Measurements from ENCODE around the gene GPX4. TPM values are rescaled to one million over a fixed set of nuclear protein-coding genes. Genes with fewer than 3 reads are reported as not detected.
A peak's percentile ranks its signal among the peaks of the same experiment; 100 is the strongest.

GPX4 gene
- total RNA-seq, 1 donor from 2014 or later: 591 TPM

DNA sequence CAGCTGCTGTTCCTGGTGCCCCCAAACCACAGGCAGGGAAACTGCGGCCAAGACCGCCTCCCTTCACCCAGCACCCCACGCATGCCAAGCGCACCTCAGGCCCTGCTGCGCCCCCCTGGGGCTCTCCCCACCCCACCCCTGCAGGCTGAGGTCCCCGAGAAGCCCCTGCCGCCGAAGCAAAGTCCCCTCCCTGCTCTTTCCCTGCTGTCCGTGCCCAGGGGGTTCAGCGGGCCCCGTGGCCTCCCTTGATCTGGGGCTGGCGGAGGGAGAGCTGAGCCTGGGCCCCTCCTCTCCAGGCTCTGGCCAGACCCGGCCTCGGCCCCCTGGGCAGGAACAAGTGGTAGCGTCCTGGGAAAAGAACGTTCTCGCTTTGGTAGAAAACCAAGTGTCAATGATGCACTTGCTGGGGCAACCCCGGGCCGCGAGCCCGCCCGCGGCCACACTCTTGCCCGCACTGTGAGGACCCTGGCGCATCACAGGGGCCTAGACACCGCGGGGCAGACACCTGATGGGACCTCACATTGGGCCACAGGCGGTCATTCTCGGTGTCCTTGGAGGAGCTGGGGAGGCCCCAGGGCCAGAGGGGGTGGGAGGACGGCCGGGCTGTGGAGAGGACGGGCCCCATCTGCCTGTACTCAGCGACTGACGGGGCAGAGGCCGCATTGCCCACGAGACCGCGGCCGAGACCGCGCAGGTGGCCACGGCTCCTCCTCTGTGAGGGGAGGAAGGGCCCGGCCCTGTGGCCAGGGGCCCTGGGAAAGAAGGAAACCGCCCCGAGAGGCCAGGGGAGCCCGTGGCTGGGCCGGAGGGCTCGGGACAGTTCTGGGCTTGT is 29.0 kb downstream of the GPX4 start:
- DNase-seq: no peak

DNA sequence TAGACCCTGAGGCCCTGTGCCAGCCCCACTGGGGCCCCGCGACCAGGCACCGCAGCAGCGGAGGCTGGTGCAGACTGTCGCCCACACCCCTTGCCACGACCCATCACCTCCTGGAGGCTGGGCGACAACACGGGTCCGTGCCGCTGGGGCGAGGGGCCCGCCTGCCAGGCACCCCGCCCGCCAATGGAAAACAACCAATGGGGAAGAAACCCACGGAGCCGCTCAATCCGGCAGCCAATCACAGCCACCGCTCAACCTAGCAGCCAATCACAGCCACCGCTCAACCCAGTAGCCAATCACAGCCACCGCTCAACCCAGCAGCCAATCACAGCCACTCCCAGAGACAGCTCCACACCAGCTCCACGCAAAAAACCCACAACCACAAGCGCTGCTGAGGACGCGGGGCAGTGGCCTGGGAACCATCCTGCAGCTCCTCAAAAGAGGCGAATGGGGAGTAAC is 29.7 kb downstream of the GPX4 start:
- peak; percentile 36 for DNase-seq

DNA sequence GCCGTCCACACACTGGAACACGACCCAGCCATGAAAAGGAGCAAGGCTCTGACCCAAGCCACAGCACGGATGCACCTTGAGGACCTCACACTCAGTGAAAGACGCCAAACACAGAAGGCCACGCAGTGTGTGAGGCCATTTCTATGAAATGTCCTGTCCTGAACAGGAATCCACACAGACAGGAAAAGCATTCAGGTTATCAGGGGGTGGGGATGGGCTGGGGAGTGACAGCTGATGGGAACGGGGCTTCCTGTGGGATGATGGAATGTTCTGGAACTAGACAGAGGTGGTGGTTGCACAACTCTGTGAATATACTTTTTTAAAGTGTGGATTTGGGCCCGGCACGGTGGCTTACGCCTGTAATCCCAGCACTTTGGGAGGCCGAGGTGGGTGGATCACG is 30.6 kb downstream of the GPX4 start:
- no peak for DNase-seq

DNA sequence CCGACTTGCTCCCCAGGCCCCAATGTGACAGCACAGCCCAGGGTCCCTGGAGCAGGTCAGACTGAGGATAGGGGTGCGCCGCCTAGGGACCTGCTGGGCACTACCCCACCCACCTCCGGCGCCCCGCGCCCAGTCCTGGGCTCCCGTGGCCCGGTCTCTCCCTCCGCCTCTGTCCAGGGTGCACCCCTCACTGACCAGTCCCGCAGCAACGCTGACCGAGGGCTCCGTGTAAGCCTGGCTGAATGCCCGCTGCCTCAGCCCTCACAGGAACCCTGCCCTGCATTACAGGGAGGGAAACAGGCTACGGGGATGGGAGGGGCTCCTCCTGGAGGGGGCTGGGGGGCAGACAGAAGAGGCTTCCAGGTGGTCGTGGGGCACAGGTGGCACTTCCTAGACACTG is 31.7 kb downstream of the GPX4 start:
- DNase-seq: no peak

DNA sequence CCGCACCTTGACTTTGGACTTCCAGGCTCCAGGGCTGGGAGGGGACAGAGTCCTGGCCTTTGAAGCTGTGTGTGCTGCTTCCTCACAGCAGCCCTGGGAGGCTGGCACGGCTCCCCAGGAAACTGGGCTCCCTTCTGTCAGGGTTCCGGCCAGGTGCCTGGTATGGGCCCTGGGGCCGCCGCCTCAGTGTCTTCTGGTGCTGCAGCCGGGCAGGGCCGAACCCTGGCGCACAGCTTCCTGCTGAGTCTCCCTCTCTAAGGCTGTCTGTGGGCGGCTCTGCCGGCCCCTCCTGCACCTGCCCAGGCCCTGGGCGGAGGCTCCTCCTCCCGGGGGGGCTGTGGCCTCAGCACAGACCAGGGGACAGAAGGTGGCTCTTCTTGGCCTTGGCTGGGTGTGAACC is 32.4 kb downstream of the GPX4 start:
- no peak for DNase-seq

DNA sequence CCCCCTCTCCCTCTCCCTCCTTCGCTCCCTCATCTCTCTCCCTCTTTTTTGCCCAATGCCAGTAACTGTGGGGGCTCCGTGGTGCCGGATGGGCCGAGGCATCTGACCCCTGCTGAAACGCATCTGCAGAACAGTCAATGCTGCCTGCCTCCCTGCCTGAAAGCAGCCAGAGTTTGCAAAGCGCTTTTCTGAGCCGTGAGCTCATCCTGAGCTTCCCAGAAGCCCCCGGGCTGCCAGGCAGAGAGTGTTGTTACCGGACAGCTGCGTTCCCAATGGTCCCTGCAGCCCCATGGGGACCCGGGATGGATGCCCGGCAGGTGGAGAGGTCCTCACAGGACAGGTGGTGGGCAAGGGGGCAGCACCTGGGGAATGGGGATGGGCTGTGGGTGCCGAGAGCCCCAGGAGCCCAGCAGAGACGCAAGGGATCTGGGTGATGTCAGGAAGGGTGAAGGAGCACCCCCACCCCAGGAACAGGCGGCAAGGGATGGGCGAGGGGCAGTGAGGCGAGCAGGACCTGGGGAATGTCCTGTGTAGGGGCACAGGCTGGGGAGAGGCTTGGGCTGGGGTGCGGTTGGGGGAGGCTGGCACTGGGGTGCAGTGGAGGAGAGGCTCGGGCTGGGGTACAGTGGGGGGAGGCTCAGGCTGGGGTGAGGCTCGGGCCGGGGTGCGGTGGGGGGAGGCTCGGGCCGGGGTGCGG is 33.0 kb downstream of the GPX4 start:
- no peak for DNase-seq

DNA sequence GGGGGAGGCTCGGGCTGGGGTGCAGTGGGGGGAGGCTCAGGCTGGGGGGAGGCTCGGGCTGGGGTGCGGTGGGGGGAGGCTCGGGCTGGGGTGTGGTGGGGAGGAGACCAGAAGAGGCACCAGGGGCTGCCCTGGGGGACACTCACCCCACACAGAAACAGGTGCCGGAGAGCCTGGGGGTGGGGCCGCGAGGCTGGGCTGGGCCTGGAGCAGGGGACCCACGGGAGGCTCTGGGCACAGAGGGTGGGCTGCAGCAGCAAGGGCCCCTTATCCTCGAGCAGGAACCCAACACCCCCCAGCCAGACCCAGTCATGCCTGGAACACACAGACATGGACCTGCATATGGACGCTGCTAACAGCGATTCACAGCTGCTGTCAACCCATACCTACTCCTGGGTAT is 34.3 kb downstream of the GPX4 start:
- no peak for DNase-seq

DNA sequence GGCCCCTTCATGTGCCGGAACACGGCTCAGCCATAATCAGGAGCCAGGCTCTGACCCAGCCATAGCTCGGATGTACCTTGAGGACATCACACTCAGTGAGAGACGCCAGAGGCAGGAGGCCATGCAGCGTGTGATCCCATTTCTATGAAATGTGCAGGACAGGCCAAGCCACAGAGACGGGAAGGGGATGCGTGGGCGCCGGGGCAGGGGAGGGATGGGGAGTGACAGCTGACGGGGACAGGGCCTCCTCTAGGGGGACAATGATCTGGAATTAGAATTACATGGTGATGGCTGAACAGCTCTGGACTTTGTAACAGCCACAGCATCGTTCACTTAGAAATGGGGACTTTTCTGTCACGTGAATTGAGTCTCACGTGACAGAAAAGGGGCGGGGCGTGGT is 35.3 kb downstream of the GPX4 start:
- DNase-seq: no peak

DNA sequence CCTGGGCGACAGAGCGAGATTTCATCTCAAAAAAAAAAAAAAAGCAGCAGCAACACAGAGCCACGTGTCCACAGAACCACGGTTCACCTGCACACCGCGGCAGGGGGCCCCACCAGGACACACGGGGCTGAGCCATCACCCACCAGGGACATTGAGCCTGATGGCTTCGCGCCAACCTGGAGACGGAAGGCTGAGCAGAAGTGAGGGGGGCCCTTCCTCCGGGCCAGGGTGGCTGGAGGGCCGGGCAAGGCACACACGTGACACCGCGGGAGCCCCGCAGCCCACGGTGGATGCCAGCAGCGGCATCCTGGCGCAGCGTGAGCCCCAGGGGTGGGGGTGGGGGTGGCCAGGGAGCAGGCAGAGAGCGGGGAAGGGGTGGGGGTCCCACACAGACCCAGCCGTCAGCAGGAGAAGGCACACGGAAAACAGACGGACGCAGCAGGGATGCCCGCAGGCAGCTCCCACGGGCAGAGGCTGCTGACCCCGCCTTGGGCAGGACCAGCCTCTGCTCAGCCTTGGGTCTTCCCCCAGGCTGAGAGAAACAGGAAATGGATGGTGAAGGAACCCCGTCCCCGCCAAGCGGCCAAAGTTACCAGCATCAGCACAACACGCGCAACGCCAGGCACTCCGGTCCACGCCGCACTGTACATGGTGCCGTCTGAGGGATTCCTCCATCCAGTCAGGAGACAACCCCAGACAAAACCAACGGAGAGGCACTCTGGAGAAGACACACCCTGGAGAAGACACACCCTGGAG is 36.7 kb downstream of the GPX4 start:
- no peak for DNase-seq

DNA sequence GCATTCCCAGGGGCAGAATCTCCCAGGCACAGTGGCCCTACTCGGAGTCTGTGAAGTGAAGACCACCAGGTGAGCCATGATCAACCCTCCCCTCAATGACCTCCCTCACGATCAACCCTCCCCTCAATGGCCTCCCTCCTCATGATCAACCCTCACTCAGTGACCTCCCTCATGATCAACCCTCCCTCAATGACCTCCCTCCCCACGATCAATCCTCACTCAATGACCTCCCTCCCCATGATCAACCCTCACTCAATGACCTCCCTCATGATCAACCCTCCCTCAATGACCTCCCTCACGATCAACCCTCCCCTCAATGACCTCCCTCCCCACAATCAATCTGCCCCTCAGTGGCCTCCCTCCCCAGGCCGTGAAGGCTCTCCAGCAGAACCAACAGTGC is 38.1 kb downstream of the GPX4 start:
- DNase-seq: no peak

DNA sequence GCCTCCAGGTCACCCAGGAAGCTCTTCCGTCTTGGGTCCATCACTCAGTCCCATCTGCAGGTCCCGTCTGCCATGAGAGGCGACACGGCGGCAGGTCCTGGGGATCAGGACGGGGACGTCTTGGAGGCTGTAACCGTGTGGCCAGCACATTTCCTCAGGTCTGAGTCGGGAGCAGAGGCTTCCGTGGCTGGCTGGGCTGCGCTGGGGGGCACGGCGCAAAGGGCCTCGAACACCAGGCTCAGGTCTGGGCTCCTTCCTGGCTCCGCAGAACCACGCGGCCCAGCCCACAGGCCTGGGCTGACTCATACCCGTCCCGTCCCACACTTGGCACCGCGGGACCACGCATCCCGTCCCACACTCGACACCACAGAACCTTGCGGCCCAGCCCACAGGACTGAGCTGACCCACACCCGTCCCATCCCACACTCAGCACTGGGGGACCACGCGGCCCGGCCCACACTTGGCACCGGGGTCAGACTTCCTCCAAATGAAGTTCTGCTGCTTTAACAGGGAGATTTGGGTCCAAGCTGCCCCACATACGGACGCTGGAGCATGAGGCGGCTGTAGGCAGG is 40.1 kb downstream of the GPX4 start:
- DNase-seq: no peak

DNA sequence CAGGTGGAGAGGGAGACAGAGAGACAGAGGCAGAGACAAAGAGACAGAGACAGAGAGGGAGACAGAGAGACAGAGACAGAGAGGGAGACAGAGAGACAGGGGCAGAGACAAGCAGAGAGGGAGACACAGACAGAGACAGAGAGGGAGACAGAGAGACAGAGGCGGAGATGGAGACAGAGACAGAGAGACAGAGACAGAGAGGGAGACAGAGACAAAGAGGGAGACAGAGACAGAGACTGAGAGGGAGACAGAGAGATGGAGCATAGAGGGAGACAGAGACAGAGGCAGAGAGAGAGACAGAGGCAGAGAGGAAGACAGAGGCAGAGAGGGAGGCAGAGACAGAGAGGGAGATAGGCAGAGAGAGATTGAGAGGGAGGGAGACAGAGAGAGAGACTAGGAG is 40.9 kb downstream of the GPX4 start:
- no peak for DNase-seq

DNA sequence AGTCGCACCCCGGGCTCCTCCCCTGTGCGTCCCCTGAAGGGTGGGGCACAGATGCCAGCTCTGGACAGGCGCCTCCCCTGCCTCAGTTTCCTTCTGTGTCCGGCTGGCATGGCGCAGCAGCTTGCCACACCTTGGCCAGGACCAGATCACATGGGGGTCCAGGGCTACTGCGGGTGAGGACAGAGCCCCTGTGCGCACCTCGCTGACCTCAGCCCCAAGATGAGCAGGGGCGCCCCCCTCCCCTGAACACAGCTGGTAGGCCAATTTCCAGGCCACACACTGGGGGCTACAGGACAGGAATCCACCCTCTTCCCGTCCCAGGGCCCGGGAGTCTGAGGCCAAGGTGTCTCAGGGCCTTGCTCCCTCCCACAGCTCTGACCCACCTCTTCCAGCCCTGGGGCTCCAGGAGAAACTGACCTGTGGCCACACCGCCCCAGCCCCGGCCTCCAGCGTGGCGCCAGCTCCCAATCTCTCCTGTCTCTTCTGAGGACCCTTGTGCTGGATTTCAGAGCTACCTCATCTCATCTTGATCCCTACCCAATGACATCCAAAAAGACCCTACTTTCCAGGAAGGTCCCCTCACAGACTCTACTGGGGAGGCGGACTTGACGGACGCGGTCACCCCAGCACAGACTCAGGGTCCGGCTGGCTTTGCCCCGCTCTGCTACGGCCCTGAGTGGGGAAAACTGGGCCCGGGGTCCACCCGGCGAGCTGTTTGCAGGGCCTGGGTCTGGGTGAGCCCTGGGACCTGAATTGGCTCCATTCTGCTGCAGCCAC is 42.0 kb downstream of the GPX4 start:
- DNase-seq: no peak

DNA sequence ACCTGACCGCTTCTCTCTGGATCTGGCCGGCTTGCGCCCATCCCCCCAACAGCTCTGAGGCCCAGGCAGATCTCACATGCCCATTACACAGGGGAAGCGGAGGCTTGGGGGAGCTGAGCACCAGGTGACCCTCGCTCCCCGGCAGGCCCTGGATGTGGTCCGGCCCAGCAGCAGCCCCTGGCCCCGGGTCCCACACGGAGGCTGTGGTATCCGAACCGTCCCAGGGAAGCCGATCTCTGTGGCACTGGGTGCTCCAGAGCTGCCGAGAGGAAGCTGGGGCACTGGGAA is 42.6 kb downstream of the GPX4 start:
- no peak for DNase-seq

DNA sequence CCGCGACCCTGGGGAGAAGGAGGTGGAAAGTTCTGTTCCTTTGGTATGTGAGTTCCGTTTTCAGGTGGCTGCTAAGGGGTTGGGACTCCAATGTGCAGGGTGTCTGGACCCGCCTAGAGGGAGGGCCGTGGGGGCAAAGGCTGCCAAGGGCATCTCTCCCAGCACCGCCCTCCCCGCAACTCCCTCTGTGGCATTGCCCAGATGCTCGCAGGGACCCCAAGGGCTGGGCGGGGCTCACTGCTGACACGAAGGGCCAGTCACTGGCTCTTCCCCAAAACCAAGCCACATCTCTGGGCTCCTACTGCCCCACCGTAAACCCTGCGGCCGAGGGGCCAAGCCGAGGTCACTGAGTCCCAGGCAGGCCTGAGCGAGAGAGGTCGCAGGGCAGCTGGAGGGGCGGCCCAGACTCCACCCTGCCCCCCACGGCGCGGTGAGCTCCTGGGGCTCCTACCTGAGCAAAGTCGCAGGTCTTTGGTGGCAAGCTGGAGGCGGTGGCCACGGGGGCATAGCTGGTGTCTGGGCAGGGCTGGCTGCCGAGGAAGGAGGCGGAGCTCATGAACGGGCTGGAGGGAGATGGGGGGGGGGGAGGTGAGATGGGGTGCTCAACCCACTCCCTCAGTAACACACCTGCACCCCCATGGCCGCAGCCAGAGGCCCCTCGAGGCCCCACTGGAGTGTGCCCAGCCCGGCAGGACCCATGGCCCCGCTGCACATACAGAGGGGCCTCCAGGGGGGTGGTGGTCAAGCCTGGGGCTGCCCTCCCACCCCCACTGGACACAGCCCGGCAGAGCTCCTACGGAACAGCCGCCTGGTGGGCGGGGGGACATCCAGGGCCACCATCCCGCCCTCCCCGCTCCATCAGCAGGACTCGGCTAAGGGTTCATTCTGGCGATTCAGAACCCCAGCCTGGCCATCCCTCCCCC is 43.3 kb downstream of the GPX4 start:
- DNase-seq: no peak

DNA sequence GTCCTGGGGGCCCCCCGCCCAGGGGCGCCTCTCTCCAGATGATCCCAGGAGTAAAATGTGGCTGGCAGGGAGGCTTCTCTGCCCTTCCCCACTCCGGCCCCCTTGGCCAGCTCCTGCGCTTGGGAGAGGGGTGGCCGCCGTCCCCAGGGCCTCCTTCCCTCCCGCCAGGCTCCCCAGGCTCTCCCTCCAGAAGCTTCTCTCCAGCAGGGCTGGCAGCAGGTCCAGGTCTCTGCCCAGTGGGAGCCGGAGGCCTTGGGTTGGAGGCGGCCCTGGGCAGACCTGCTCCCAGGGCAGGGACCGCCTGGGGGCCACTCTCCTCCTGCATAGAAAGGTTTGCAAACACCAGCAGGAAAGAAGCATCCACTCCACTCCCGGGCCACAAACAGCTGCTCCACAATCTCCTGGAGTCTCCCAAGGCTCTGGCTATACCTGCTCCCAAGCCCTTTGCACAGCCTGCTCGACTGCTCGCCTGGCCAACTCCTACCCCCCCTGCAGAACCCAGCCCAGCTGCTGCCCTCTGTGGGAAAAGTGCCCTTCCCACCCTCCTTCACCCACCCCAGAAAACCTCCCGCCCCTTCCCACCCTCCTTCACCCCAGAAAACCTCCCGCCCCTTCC is 44.2 kb downstream of the GPX4 start:
- no peak for DNase-seq

DNA sequence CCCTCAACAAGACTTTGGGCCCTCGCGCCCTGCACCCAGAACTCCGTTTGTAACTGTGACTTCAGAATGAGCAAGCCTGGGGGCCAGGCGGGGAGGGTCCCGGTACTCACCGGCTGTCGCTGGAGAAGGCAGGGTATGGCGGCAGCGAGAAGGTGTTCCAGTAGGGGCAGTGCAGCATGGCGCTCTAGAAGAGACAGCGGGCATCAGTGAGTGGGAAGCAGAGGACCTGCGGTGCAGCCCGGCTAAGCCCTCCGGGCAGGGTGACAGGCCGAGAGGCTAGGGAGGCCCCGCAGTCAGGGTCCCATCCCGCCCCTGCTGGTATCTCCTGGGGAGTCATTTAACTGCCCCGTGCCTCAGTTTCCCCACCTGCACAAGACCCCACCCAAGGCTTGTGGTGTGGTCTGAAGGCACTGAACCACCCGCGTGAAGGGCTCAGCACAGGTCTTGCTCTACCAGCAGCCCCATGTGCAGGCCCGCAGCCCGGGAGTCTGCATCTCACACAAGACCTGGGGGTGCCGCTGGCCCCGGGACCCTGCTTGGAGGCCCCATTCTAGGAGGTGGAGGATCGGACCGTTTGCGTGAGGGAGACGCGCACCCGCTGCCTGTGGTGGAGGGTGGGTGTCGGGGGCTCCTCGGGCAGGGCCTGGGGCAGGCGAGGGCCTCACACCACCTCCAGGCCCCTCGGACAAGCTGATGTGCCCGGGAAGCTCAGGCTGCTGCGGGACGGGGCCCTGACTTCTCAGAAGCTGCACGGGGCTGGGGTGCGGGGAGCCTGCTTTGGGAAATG is 45.7 kb downstream of the GPX4 start:
- no peak for DNase-seq

DNA sequence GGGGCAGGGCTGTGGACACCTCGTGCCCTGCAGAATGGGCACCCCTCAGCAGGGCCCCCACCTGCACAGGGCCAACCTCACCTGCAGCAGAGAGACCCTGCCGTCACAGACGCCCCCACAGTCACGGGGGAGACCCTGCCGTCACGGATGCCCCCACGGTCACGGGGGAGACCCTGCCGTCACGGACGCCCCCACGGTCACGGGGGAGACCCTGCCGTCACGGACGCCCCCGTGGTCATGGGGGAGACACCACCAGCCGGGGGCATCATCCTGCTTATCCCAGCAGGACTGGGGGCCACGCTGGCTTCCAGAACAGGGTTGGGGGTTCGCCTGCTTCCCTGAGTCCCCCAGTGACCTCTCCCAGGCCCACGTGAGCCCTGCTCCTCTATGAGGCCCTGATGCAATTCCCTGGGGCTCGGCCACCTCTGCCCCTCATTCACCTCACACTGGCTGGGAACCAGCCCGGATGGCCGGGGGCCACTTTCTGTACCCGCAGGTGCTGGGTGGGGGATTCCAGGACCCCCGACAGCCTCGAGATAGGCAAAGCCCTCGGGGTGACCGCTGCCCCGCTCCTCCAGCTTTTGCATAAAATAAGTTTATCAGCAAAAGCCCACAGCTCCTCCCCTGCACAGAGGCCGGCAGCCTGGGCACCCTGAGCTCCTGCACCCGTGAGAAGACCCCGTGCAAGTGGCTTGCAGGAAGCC is 46.7 kb downstream of the GPX4 start:
- no peak for DNase-seq

DNA sequence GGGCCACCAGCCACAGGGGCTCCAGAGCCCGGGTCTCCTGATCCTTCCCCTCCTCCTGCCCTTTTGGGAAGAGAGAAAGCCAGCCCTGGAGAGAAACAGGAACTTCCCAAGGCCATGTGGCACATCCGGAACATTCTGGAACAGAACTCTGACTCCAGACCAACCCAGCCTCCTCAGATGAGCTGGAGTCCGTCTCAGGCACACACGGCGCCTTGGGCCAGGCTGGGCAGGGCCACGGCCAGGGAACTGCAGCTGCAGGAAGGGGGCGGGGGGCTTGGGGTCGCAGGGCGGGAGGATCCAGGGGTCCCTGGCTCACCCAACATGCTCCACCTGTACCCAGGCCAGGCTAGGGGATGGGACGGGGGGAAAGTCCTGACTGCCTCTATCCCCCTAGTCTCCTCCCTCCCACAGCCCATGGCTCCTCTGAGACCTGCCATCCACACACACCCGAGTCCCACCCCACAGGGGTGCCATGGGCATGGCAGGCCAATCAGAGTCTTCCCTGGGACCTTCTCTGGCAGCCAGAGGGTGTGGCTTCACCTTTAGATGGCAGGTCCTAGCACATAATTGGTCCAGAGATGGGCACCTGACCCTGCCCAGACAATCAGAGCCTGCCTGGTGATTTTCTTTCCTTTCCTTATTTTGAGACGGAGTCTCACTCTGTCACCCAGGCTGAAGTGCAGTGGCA is 47.4 kb downstream of the GPX4 start:
- peak; percentile 40 for DNase-seq

All from dermis blood vessel endothelial cell (primary cell).